Measurements from ENCODE around the gene GRM3.

- TF ChIP-seq CTCF (IDR thresholded peaks at IDR 0.05; ENCODE audit: extremely low read depth in 1 of 2, insufficient read depth in 1 of 2, low read depth in 1 of 2, low read length in 2 of 2), result no peak
- no peak for TF ChIP-seq POLR2A (IDR thresholded peaks at IDR 0.05; ENCODE audit: low read depth, low read length)
- no peak for TF ChIP-seq POLR2AphosphoS5 (IDR thresholded peaks at IDR 0.05; ENCODE audit: insufficient read depth, low read depth, low read length)
- no peak for TF ChIP-seq GATA2 (IDR thresholded peaks at IDR 0.05; ENCODE audit: insufficient read depth, insufficient read length, low read depth, low read length)
- TF ChIP-seq EZH2 (IDR thresholded peaks at IDR 0.05; ENCODE audit: borderline replicate concordance, low read depth, low read length, severe bottlenecking), result no peak
- TF ChIP-seq MYC (IDR thresholded peaks at IDR 0.05; ENCODE audit: low read depth, low read length), result no peak
- TF ChIP-seq MAX (IDR thresholded peaks at IDR 0.05; ENCODE audit: insufficient read depth, insufficient read length), result no peak
- no peak for TF ChIP-seq FOS (IDR thresholded peaks at IDR 0.05; ENCODE audit: borderline replicate concordance, insufficient read depth, low read length)
These were observed 101.5 kb downstream of the GRM3 start for GRCh38 chr7:86745013-86745745.
